Hepatocyte (in vitro differentiated cells): ENCODE data around the gene SF3B6.

ENCODE experiments used
- CTCF ChIP-seq: fragments of 200-600 bp; sonication (generic); IDR thresholded peaks from 2 replicates; pipeline ENCODE4 v1.5.1; 2016; ENCODE audit warnings: antibody characterized with exemption, mild to moderate bottlenecking; ENCODE audit not compliant: poor library complexity
- EZH2phosphoT487 ChIP-seq: fragments of 200-600 bp; sonication (generic); IDR thresholded peaks from one replicate; pipeline ENCODE4 v1.6.1; 2018; ENCODE audit warnings: antibody characterized with exemption, mild to moderate bottlenecking, low read depth, moderate library complexity; ENCODE audit not compliant: unreplicated experiment, severe bottlenecking

GRCh38 chr2:24088821-24089359 is 12.8 kb upstream of the SF3B6 start:
- no peak for TF ChIP-seq EZH2phosphoT487
- no peak for TF ChIP-seq CTCF
